ENCODE results near the gene NKX3-2. TPM values are rescaled to one million over a fixed set of nuclear protein-coding genes. Genes with fewer than 3 reads are reported as not detected.

Gene NKX3-2
- total RNA-seq, 1 donor from 2014 or later: 6.0 TPM

GRCh38 chr4:13541176-13541604 lies 3.1 kb downstream of the NKX3-2 start:
- H3K4me3 Mint-ChIP-seq: no peak overlapping the region
- H3K4me1 Mint-ChIP-seq (ENCODE audit: unreplicated experiment): peaks cover 8% of the 10 kb centered on the region
- H3K27me3 Mint-ChIP-seq: peaks cover 86% of the 10 kb centered on the region
- TF ChIP-seq, protein P1, sequence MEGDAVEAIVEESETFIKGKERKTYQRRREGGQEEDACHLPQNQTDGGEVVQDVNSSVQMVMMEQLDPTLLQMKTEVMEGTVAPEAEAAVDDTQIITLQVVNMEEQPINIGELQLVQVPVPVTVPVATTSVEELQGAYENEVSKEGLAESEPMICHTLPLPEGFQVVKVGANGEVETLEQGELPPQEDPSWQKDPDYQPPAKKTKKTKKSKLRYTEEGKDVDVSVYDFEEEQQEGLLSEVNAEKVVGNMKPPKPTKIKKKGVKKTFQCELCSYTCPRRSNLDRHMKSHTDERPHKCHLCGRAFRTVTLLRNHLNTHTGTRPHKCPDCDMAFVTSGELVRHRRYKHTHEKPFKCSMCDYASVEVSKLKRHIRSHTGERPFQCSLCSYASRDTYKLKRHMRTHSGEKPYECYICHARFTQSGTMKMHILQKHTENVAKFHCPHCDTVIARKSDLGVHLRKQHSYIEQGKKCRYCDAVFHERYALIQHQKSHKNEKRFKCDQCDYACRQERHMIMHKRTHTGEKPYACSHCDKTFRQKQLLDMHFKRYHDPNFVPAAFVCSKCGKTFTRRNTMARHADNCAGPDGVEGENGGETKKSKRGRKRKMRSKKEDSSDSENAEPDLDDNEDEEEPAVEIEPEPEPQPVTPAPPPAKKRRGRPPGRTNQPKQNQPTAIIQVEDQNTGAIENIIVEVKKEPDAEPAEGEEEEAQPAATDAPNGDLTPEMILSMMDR (conservative IDR thresholded peaks at IDR 0.05): no peak
- no peaks in the 10 kb centered on the region for H3K36me3 Mint-ChIP-seq
- DNase-seq (ENCODE audit: extremely low spot score, unreplicated experiment): no peak
- H3K27ac Mint-ChIP-seq: no peak overlapping the region
- H3K9me3 Mint-ChIP-seq: no peaks in the 10 kb centered on the region

DNA sequence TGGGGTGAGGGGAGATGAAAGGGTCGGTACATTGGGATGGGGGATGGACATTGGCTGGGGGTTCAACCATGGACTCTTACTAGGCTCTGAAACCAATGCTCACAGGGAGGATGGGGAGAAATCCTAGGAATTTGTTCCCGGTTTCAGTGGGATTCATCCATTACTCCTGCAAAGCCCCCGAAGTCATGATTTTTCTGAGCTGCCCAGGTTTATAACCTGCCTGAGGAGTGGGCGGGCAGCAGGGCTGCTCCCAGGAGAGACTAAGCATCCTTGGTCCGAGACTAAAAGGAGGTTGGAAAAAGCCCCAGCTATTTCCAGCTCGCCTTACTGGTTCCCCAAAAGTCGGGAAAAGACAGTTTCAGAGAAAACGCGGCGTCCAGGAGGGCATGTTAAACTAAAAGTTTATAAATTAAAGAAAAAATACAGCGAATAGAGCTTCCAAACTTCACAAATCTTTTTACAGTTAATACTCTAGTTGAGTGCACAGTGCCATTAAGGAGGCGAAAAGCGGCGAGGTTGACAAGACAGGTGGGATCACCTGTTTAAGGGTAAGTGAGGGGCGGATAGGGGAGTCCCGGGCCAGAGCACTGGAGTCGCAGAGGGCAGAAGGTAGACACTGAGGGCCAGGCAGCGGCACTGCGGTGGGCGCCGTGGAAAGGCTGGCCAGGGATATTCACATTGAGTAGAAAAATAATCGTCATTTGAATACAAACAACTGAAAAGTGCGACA lies 3.7 kb downstream of the NKX3-2 start:
- TF ChIP-seq, protein P1 (conservative IDR thresholded peaks at IDR 0.05): no peak
- DNase-seq (ENCODE audit: extremely low spot score, unreplicated experiment): no peak
- no peak overlapping the region for H3K27ac Mint-ChIP-seq
- no peaks in the 10 kb centered on the region for H3K36me3 Mint-ChIP-seq
- H3K9me3 Mint-ChIP-seq: no peaks in the 10 kb centered on the region
- peaks cover 7% of the 10 kb centered on the region for H3K4me1 Mint-ChIP-seq (ENCODE audit: unreplicated experiment)
- peaks cover 88% of the 10 kb centered on the region for H3K27me3 Mint-ChIP-seq
- peak overlapping the region; percentile 59 for H3K4me3 Mint-ChIP-seq

- peak; percentile 64 for DNase-seq (ENCODE audit: extremely low spot score, unreplicated experiment)
- peaks cover 4% of the 10 kb centered on the region for H3K4me1 Mint-ChIP-seq (ENCODE audit: unreplicated experiment)
These were observed 4.5 kb downstream of the NKX3-2 start for GRCh38 chr4:13539619-13540445.

GRCh38 chr4:13539047-13539618 lies 5.2 kb downstream of the NKX3-2 start:
- TF ChIP-seq, protein P1 (conservative IDR thresholded peaks at IDR 0.05): no peak
- DNase-seq (ENCODE audit: extremely low spot score, unreplicated experiment): no peak
- Mint-ChIP-seq H3K4me3 (peak overlapping the region; percentile 45), H3K27me3 (peaks cover 94% of the 10 kb centered on the region), H3K36me3 (no peaks in the 10 kb centered on the region), H3K9me3 (no peaks in the 10 kb centered on the region), H3K4me1 (ENCODE audit: unreplicated experiment) (peaks cover 6% of the 10 kb centered on the region), H3K27ac (no peak overlapping the region)

More at GRCh38 chr4:13539619-13540445, 4.5 kb downstream of the NKX3-2 start:
- Mint-ChIP-seq H3K4me3 (peak overlapping the region; percentile 39), H3K27me3 (peaks cover 88% of the 10 kb centered on the region), H3K27ac (no peak overlapping the region), H3K9me3 (no peaks in the 10 kb centered on the region), H3K36me3 (no peaks in the 10 kb centered on the region)
- TF ChIP-seq, protein P1 (conservative IDR thresholded peaks at IDR 0.05): no peak

GRCh38 chr4:13538427-13538973 lies 5.8 kb downstream of the NKX3-2 start:
- H3K27ac Mint-ChIP-seq: no peak overlapping the region
- no peaks in the 10 kb centered on the region for H3K9me3 Mint-ChIP-seq
- H3K27me3 Mint-ChIP-seq: peaks cover 97% of the 10 kb centered on the region
- H3K4me3 Mint-ChIP-seq: peak overlapping the region; percentile 28
- TF ChIP-seq, protein P1 (conservative IDR thresholded peaks at IDR 0.05): no peak
- no peaks in the 10 kb centered on the region for H3K36me3 Mint-ChIP-seq
- DNase-seq (ENCODE audit: extremely low spot score, unreplicated experiment): no peak
- peaks cover 9% of the 10 kb centered on the region for H3K4me1 Mint-ChIP-seq (ENCODE audit: unreplicated experiment)
